ENCODE data around the gene APOF.
A peak's percentile ranks its signal among the peaks of the same experiment; 100 is the strongest.
"Not testable (repeated sequence)": the region's sequence is repeated elsewhere in the genome, so short reads cannot be mapped to it uniquely, and the experiment has no call there.

The APOF gene

DNA sequence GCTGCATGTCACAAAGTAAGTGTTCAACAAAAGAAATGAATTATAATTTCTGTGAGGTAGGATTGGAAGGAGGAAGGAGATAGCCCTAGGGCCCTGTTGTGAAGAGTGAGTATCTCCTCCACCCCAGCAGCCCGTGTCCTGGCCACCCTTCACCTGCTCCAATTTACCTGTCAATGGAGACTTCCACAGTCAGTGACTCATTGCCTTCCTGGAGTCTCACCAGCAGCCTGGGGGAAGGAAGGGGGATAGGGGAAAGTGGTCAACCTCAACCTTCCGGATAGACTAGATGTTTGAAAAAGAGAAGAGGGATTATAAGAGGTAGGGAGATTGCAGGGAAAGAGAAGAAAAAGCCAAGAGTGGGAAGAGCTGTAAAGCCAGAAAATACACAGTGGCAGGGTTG, 12.0 kb downstream of the APOF start:
- CTCF ChIA-PET: interaction anchor here (0.5 to 0.6 kb wide), 2 partner anchors 16 to 32 kb away, joined by 3 read pairs; no protein-coding TSS in a partner anchor
- H3K27ac ChIP-seq: no peak overlapping the region
- POLR2A ChIA-PET (ENCODE audit: low non-redundant PET): interaction anchor here (0.7 kb wide), 1 partner anchor 10 kb away, joined by 3 read pairs; no protein-coding TSS in a partner anchor

DNA sequence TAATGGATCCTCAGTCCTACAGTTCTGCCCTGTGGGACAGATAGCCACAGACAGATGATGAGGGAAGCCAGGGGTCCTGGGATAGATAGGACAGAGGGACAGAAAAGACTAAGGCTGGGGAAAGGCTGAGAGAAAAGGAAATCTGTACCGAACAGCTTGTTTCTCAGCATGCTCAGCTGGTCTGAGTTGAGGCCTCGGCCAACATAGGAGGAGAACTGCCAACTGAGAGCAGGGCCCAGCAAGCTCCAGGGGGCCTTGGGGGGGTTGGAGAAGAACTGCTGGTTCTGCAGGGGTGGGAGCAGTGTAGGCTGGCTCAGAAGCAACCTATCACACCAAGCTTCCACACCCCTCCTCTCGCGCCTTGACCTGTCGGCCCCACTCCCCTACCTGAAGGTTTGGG, 13.9 kb downstream of the APOF start:
- ChIA-PET POLR2A (ENCODE audit: low non-redundant PET) (interaction anchor here (0.5 kb wide), 1 partner anchor 873 kb away, joined by 4 read pairs; no protein-coding TSS in a partner anchor), CTCF (interaction anchor here (0.6 kb wide), 1 partner anchor 15 kb away, joined by 3 read pairs; the partner anchor contains the start of gene PAN2)
- TF ChIP-seq CTCF (conservative IDR thresholded peaks at IDR 0.05; ENCODE audit: low read depth): no peak
- H3K27ac ChIP-seq: peak overlapping the region; percentile 22
- DNase-seq (ENCODE audit: low spot score): no peak

More for the DNA sequence above, 12.0 kb downstream of the APOF start:
- no peak for DNase-seq (ENCODE audit: low spot score)
- TF ChIP-seq CTCF (conservative IDR thresholded peaks at IDR 0.05; ENCODE audit: low read depth): no peak

DNA sequence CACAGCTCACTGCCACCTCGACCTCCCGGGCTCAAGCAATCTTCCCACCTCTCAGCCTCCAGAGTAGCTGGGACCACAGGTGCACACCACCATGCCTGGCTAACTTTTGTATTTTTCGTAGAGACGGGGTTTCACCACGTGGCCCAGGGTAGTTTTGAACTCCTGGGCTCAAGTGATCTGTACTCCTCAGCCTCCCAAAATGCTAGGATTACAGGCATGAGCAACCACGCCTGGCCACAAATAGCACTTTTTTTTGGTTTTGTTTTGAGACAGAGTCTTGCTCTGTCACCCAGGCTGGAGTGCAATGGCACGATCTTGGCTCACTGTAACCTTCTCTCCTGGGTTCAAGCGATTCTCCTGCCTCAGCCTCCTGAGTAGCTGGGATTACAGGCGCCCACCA, 15.4 kb downstream of the APOF start:
- DNase-seq (ENCODE audit: low spot score); POLR2A ChIA-PET (ENCODE audit: low non-redundant PET): not testable (repeated sequence)
- peak overlapping the region; percentile 16; the same call in 1 of the 2 replicates for H3K27ac ChIP-seq
- CTCF ChIA-PET: interaction anchor here (0.6 to 1.2 kb wide), 2 partner anchors 76 to 122 kb away, joined by 3 read pairs; no protein-coding TSS in a partner anchor

DNA sequence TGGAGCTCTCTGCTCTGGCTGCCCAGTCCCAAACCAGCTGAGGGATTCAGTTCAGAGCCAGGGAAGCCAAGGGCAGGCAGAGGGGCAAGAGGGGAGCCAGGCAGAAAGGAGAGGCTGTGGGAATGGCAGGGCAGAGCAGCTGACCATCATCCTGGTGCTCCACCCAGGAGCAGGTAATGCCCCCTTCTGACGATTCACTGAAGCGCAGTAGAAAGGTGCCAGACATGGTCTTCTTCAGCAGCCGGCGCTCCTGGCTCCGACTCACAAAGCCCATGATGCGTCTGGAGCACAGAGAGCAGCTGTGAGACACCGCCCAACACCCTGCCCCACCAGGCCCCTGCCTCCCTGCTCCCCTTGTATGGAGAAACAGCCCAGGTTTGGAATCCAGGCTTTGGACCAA, 16.0 kb downstream of the APOF start:
- no peak for DNase-seq (ENCODE audit: low spot score)
- CTCF ChIA-PET: interaction anchor here (0.6 kb wide), 2 partner anchors 8 to 122 kb away, joined by 3 to 8 read pairs; no protein-coding TSS in a partner anchor
- no peak for TF ChIP-seq CTCF (conservative IDR thresholded peaks at IDR 0.05; ENCODE audit: low read depth)
- H3K27ac ChIP-seq: peak overlapping the region; percentile 16; the same call in 1 of the 2 replicates
- POLR2A ChIA-PET (ENCODE audit: low non-redundant PET): no interaction called here

- DNase-seq (ENCODE audit: low spot score); CTCF ChIA-PET: not testable (repeated sequence)
- POLR2A ChIA-PET (ENCODE audit: low non-redundant PET): interaction anchor here (1.2 kb wide), 1 partner anchor 10 kb away, joined by 3 read pairs; no protein-coding TSS in a partner anchor
Measured at GRCh38 chr12:56342290-56342689, 20.4 kb downstream of the APOF start.

DNA sequence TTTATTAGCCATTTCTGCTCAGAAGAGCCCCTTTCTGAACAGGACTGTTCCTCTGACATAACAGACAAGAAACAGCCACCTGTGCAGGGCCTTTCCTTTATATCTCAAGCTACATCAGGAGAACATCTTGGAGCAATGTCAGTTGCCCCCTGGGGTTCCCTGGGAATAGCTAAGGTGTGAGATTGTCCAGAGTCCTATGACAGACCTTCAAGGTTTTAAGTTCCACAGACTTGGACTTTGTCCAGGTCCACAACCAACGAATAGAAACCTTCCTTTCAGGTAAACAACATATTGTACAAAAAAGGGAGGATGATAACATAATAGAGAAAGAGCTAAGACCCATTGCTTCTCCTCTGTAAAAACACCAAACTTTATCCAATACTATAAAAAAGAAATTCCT, 21.0 kb downstream of the APOF start:
- ChIA-PET POLR2A (ENCODE audit: low non-redundant PET) (interaction anchor here (1.2 kb wide), 1 partner anchor 9 kb away, joined by 3 read pairs; no protein-coding TSS in a partner anchor), CTCF (interaction anchor here (0.6 kb wide), 1 partner anchor 109 kb away, joined by 5 read pairs; no protein-coding TSS in a partner anchor)
- H3K27ac ChIP-seq: no peak overlapping the region
- DNase-seq (ENCODE audit: low spot score): no peak
- TF ChIP-seq CTCF (conservative IDR thresholded peaks at IDR 0.05; ENCODE audit: low read depth): no peak

More at GRCh38 chr12:56342290-56342689, 20.4 kb downstream of the APOF start:
- not testable (repeated sequence) for H3K27ac ChIP-seq

- ChIA-PET CTCF (interaction anchor here (0.6 kb wide), 1 partner anchor 8 kb away, joined by 8 read pairs; no protein-coding TSS in a partner anchor), POLR2A (ENCODE audit: low non-redundant PET) (no interaction called here)
- H3K27ac ChIP-seq: peak overlapping the region; percentile 4; the same call in 1 of the 2 replicates
- no peak for DNase-seq (ENCODE audit: low spot score)
- TF ChIP-seq CTCF (conservative IDR thresholded peaks at IDR 0.05; ENCODE audit: low read depth): no peak
Measured at GRCh38 chr12:56339158-56339422, 23.6 kb downstream of the APOF start.
